ENCODE measurements around the gene RWDD1.

RWDD1 gene

GRCh38 chr6:116553451-116553850 is 17.9 kb upstream of the RWDD1 start, which contains the start of gene CALHM4:
CALHM4 (plus strand) TSS chr6:116553751; CDS start chr6:116553794, 43 bp downstream.
- POLR2A ChIA-PET, result interaction anchor here (1.6 kb wide), 1 partner anchor 18 kb away, joined by 5 read pairs; the partner anchor contains the start of gene RWDD1
- TF ChIP-seq HDGF (IDR thresholded peaks at IDR 0.05; ENCODE audit: borderline replicate concordance), result no peak
- no peak for TF ChIP-seq ZNF384 (IDR thresholded peaks at IDR 0.05)
- TF ChIP-seq PKNOX1 (IDR thresholded peaks at IDR 0.05), result no peak
- no peak for TF ChIP-seq L3MBTL2 (conservative IDR thresholded peaks at IDR 0.05)
- TF ChIP-seq CTBP1 (IDR thresholded peaks at IDR 0.05; ENCODE audit: borderline replicate concordance), result no peak
- CTCF ChIA-PET, result interaction anchor here (1.0 to 1.3 kb wide), 3 partner anchors 20 to 285 kb away, joined by 3 read pairs; partner anchors contain the start of gene CALHM5

DNA sequence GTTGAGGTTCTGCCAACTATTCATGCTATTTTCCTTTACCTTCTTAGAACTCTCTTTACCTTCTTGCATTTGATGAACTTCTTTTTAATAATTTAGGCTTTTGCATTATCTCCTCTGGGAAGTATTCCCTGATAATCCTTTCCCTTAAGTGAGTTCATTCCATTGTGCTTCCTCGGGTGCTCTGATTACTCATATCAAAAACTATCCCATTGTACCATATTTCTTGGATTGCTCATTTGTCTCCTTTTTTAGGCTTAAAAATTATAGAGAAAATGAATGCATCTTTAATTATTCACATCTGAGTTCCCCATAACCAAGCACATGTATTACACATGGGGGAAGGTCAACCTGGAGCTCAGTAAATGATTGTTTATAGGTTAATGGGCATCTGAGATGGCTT is 15.2 kb upstream of the RWDD1 start:
- ChIA-PET POLR2A (interaction anchor here (1.4 kb wide), 1 partner anchor 303 kb away, joined by 3 read pairs; no protein-coding TSS in a partner anchor), CTCF (no interaction called here)
- no peak for DNase-seq (ENCODE audit: extremely low spot score)

More at GRCh38 chr6:116553451-116553850, 17.9 kb upstream of the RWDD1 start, which contains the start of gene CALHM4:
- no peak for DNase-seq (ENCODE audit: extremely low spot score)

GRCh38 chr6:116556814-116557415 is 14.4 kb upstream of the RWDD1 start:
- POLR2A ChIA-PET, result no interaction called here
- CTCF ChIA-PET, result interaction anchor here (1.4 kb wide), 1 partner anchor 288 kb away, joined by 5 read pairs; no protein-coding TSS in a partner anchor
- TF ChIP-seq CTBP1 (IDR thresholded peaks at IDR 0.05; ENCODE audit: borderline replicate concordance) (no peak), FOXA1 (IDR thresholded peaks at IDR 0.05) (no peak), LEF1 (IDR thresholded peaks at IDR 0.05; ENCODE audit: borderline replicate concordance) (no peak), BHLHE40 (IDR thresholded peaks at IDR 0.05; ENCODE audit: borderline replicate concordance) (no peak), FOXM1 (IDR thresholded peaks at IDR 0.05; ENCODE audit: borderline replicate concordance) (no peak), L3MBTL2 (conservative IDR thresholded peaks at IDR 0.05) (no peak), FOXK2 (IDR thresholded peaks at IDR 0.05) (no peak), TARDBP (IDR thresholded peaks at IDR 0.05) (no peak), NFRKB (IDR thresholded peaks at IDR 0.05) (no peak), PKNOX1 (IDR thresholded peaks at IDR 0.05) (no peak), HDGF (IDR thresholded peaks at IDR 0.05; ENCODE audit: borderline replicate concordance) (no peak), ELF4 (IDR thresholded peaks at IDR 0.05) (no peak), SP1 (IDR thresholded peaks at IDR 0.05) (no peak), SUZ12 (IDR thresholded peaks at IDR 0.05) (no peak), ZNF384 (IDR thresholded peaks at IDR 0.05) (no peak), ARNT (IDR thresholded peaks at IDR 0.05) (no peak)
- no peak for DNase-seq (ENCODE audit: extremely low spot score)

More for the DNA sequence above, 15.2 kb upstream of the RWDD1 start:
- TF ChIP-seq CTBP1 (IDR thresholded peaks at IDR 0.05; ENCODE audit: borderline replicate concordance) (no peak), FOXM1 (IDR thresholded peaks at IDR 0.05; ENCODE audit: borderline replicate concordance) (no peak), ZNF384 (IDR thresholded peaks at IDR 0.05) (no peak)

- CTCF ChIA-PET, result interaction anchor here (0.5 to 1.4 kb wide), 2 partner anchors 12 to 289 kb away, joined by 5 to 6 read pairs; no protein-coding TSS in a partner anchor
- DNase-seq (ENCODE audit: extremely low spot score), result no peak
- POLR2A ChIA-PET, result no interaction called here
- no peak for TF ChIP-seq FOXA1 (IDR thresholded peaks at IDR 0.05)
- TF ChIP-seq CTBP1 (IDR thresholded peaks at IDR 0.05; ENCODE audit: borderline replicate concordance), result no peak
- no peak for TF ChIP-seq ZNF384 (IDR thresholded peaks at IDR 0.05)
- TF ChIP-seq NFRKB (IDR thresholded peaks at IDR 0.05), result no peak
- TF ChIP-seq FOXK2 (IDR thresholded peaks at IDR 0.05), result no peak
- no peak for TF ChIP-seq TARDBP (IDR thresholded peaks at IDR 0.05)
- TF ChIP-seq L3MBTL2 (conservative IDR thresholded peaks at IDR 0.05), result no peak
- no peak for TF ChIP-seq BHLHE40 (IDR thresholded peaks at IDR 0.05; ENCODE audit: borderline replicate concordance)
- no peak for TF ChIP-seq SUZ12 (IDR thresholded peaks at IDR 0.05)
- no peak for TF ChIP-seq ARNT (IDR thresholded peaks at IDR 0.05)
- no peak for TF ChIP-seq ELF4 (IDR thresholded peaks at IDR 0.05)
These were observed 13.4 kb upstream of the RWDD1 start for GRCh38 chr6:116557893-116558292.

- ChIA-PET CTCF (interaction anchor here (1.0 to 1.7 kb wide), 11 partner anchors 10 to 343 kb away, joined by 3 to 17 read pairs (median 6); partner anchors contain the start of genes CALHM5, RWDD1 and TSPYL4), POLR2A (no interaction called here)
- DNase-seq (ENCODE audit: extremely low spot score), result no peak
- no peak for TF ChIP-seq LEF1 (IDR thresholded peaks at IDR 0.05; ENCODE audit: borderline replicate concordance)
- no peak for TF ChIP-seq FOXA1 (IDR thresholded peaks at IDR 0.05)
- no peak for TF ChIP-seq SUZ12 (IDR thresholded peaks at IDR 0.05)
- no peak for TF ChIP-seq NFRKB (IDR thresholded peaks at IDR 0.05)
- TF ChIP-seq HDGF (IDR thresholded peaks at IDR 0.05; ENCODE audit: borderline replicate concordance), result no peak
- no peak for TF ChIP-seq BHLHE40 (IDR thresholded peaks at IDR 0.05; ENCODE audit: borderline replicate concordance)
- TF ChIP-seq L3MBTL2 (conservative IDR thresholded peaks at IDR 0.05), result no peak
- TF ChIP-seq PKNOX1 (IDR thresholded peaks at IDR 0.05), result no peak
- no peak for TF ChIP-seq FOXM1 (IDR thresholded peaks at IDR 0.05; ENCODE audit: borderline replicate concordance)
- no peak for TF ChIP-seq ELF4 (IDR thresholded peaks at IDR 0.05)
- no peak for TF ChIP-seq FOXK2 (IDR thresholded peaks at IDR 0.05)
- no peak for TF ChIP-seq TARDBP (IDR thresholded peaks at IDR 0.05)
- no peak for TF ChIP-seq ZNF384 (IDR thresholded peaks at IDR 0.05)
These were observed 11.2 kb upstream of the RWDD1 start for GRCh38 chr6:116560130-116560529.

Measured in HEK293T (cell line).